Posterior cingulate gyrus (tissue), 11 donors: Measurements from ENCODE around the gene BNC2.

Source experiments
- DNase-seq, 10 donors: peaks; one replicate each; pipeline versions ENCODE4 v3.0.0 to v3.0.0-alpha.2; 2020 to 2021; ENCODE audit warnings: mixed read lengths in 3 of 10
- intact Hi-C: fragments of 100-400 bp; cut with DNase I; formaldehyde crosslinking; loops from one replicate; pipeline ENCODE4 v1.15.1; 2023

The BNC2 gene

GRCh38 chr9:16527573-16527972 is 342.9 kb downstream of the BNC2 start:
- no peak for DNase-seq
- intact Hi-C loops: no loop called here

- DNase-seq: no peak
- intact Hi-C loops: no loop called here
Observed at GRCh38 chr9:16526380-16526779, 344.1 kb downstream of the BNC2 start.

- intact Hi-C loops: no loop called here
- no peak for DNase-seq
Observed at GRCh38 chr9:16524823-16525222, 345.6 kb downstream of the BNC2 start.

GRCh38 chr9:16524078-16524477 is 346.4 kb downstream of the BNC2 start:
- DNase-seq: no peak
- intact Hi-C loops: no loop called here

- peak in 1 of 10 donors; percentile 67 for DNase-seq
Observed at GRCh38 chr9:16521868-16522411, 348.5 kb downstream of the BNC2 start.

GRCh38 chr9:16519001-16519400 is 351.5 kb downstream of the BNC2 start:
- intact Hi-C loops: no loop called here
- DNase-seq: no peak

More at GRCh38 chr9:16521868-16522411, 348.5 kb downstream of the BNC2 start:
- intact Hi-C loops: no loop called here

- intact Hi-C loops: no loop called here
- no peak for DNase-seq
Observed at GRCh38 chr9:16516891-16517290, 353.6 kb downstream of the BNC2 start.

GRCh38 chr9:16515879-16516301 is 354.6 kb downstream of the BNC2 start:
- intact Hi-C loops: no loop called here
- no peak for DNase-seq

GRCh38 chr9:16515207-16515606 is 355.3 kb downstream of the BNC2 start:
- intact Hi-C loops: no loop called here
- peak in 2 of 10 donors; percentile 11 to 70 for DNase-seq

- no peak for DNase-seq
- intact Hi-C loops: no loop called here
Observed at GRCh38 chr9:16514131-16514530, 356.3 kb downstream of the BNC2 start.

- intact Hi-C loops: no loop called here
- no peak for DNase-seq
Observed at GRCh38 chr9:16512281-16512680, 358.2 kb downstream of the BNC2 start.

- intact Hi-C loops: no loop called here
- no peak for DNase-seq
Observed at GRCh38 chr9:16510482-16510881, 360.0 kb downstream of the BNC2 start.

- intact Hi-C loops: no loop called here
- no peak for DNase-seq
Observed at GRCh38 chr9:16509997-16510396, 360.5 kb downstream of the BNC2 start.

GRCh38 chr9:16505199-16505598 is 365.3 kb downstream of the BNC2 start:
- DNase-seq: no peak
- intact Hi-C loops: no loop called here

GRCh38 chr9:16501726-16502125 is 368.7 kb downstream of the BNC2 start:
- intact Hi-C loops: no loop called here
- no peak for DNase-seq

- intact Hi-C loops: no loop called here
- DNase-seq: no peak
Observed at GRCh38 chr9:16501141-16501540, 369.3 kb downstream of the BNC2 start.

- no peak for DNase-seq
- intact Hi-C loops: no loop called here
Observed at GRCh38 chr9:16500386-16500785, 370.1 kb downstream of the BNC2 start.

- no peak for DNase-seq
- intact Hi-C loops: no loop called here
Observed at GRCh38 chr9:16499892-16500291, 370.6 kb downstream of the BNC2 start.

- intact Hi-C loops: no loop called here
Observed at GRCh38 chr9:16496908-16497307, 373.6 kb downstream of the BNC2 start.

GRCh38 chr9:16487915-16488314 is 382.6 kb downstream of the BNC2 start:
- no peak for DNase-seq
- intact Hi-C loops: no loop called here

More at GRCh38 chr9:16496908-16497307, 373.6 kb downstream of the BNC2 start:
- no peak for DNase-seq

GRCh38 chr9:16485575-16486321 is 384.7 kb downstream of the BNC2 start:
- intact Hi-C loops: no loop called here
- no peak for DNase-seq

- DNase-seq: no peak
- intact Hi-C loops: no loop called here
Observed at GRCh38 chr9:16485160-16485559, 385.3 kb downstream of the BNC2 start.
